ENCODE measurements around the gene NUBP2. TPM values are rescaled to one million over a fixed set of nuclear protein-coding genes. Genes with fewer than 3 reads are reported as not detected.

Gene NUBP2
- total RNA-seq, 4 donors from 2014 or later: 47.1 to 99.9 (median 59.3) TPM

- Histone ChIP-seq H3K27me3 (no peaks in the 10 kb centered on the region), H3K27ac (no peak overlapping the region), H3K4me3 (no peak overlapping the region), H3K36me3 (peaks cover 0 to 83% (median 0%) of the 10 kb centered on the region in 3 donors), H3K9me3 (no peaks in the 10 kb centered on the region), H3K4me1 (peaks cover 0 to 14% (median 11%) of the 10 kb centered on the region in 4 donors)
- TF ChIP-seq POLR2A (IDR thresholded peaks at IDR 0.05) (no peak), CTCF (IDR thresholded peaks at IDR 0.05) (no peak)
- no peak for DNase-seq
Measured at GRCh38 chr16:1766231-1766630, 16.5 kb upstream of the NUBP2 start.

- DNase-seq: no peak
- peaks cover 0 to 15% (median 11%) of the 10 kb centered on the region in 4 donors for H3K4me1 ChIP-seq
- no peaks in the 10 kb centered on the region for H3K27me3 ChIP-seq
- peaks cover 0 to 79% (median 0%) of the 10 kb centered on the region in 3 donors for H3K36me3 ChIP-seq
- H3K27ac ChIP-seq: no peak overlapping the region
- no peaks in the 10 kb centered on the region for H3K9me3 ChIP-seq
- no peak for TF ChIP-seq CTCF (IDR thresholded peaks at IDR 0.05)
- no peak for TF ChIP-seq POLR2A (IDR thresholded peaks at IDR 0.05)
- no peak overlapping the region for H3K4me3 ChIP-seq
Measured at GRCh38 chr16:1766701-1767100, 16.1 kb upstream of the NUBP2 start.

GRCh38 chr16:1767116-1767994 is 15.4 kb upstream of the NUBP2 start:
- H3K4me3 ChIP-seq: no peak overlapping the region
- no peak for TF ChIP-seq POLR2A (IDR thresholded peaks at IDR 0.05)
- no peak for TF ChIP-seq CTCF (IDR thresholded peaks at IDR 0.05)
- no peak overlapping the region for H3K27ac ChIP-seq
- no peak for DNase-seq
- no peaks in the 10 kb centered on the region for H3K9me3 ChIP-seq
- H3K4me1 ChIP-seq: peaks cover 0 to 22% (median 11%) of the 10 kb centered on the region in 4 donors
- no peaks in the 10 kb centered on the region for H3K27me3 ChIP-seq
- H3K36me3 ChIP-seq: peaks cover 0 to 72% (median 0%) of the 10 kb centered on the region in 3 donors

- peaks cover 0 to 23% (median 11%) of the 10 kb centered on the region in 4 donors for H3K4me1 ChIP-seq
- H3K36me3 ChIP-seq: peaks cover 0 to 63% (median 0%) of the 10 kb centered on the region in 3 donors
Measured at GRCh38 chr16:1768061-1768766, 14.5 kb upstream of the NUBP2 start.

More at GRCh38 chr16:1768061-1768766, 14.5 kb upstream of the NUBP2 start:
- TF ChIP-seq POLR2A (IDR thresholded peaks at IDR 0.05) (no peak), CTCF (IDR thresholded peaks at IDR 0.05) (no peak)
- H3K27me3 ChIP-seq: no peaks in the 10 kb centered on the region
- H3K4me3 ChIP-seq: no peak overlapping the region
- H3K27ac ChIP-seq: no peak overlapping the region
- no peak for DNase-seq
- H3K9me3 ChIP-seq: no peaks in the 10 kb centered on the region
